Measurements from ENCODE around the gene MPZL1.

DNA sequence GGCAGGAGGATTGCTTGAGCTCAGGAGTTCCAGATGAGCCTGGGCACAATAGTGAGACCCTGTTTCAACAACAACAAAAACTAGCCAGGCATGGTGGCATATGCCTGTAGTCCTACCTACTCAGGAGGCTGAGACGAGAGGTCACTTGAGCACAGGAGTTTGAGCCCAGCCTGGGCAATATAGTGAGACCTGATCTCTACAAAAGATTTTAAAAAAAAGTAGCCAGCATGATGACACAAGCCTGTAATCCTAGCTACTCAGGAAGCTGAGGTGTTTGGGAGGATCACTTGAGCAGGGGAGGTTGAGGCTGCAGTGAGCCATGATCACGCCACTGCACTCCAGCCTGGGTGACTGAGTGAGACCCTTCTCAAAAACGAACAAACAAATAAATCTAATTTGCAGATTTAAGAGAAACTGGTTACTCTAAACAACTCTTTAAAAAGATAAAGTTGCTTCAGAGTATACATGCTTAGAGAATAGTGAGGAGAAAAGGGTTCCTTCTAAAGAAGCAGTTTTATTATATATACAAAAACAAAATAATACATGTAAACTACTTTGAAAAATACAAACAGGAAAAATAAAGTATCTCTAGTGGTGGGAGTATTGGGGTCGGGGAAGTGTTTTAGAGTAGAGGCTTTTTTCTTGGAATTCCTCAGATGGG is 103.8 kb downstream of the MPZL1 start:
- TF ChIP-seq, protein P1, sequence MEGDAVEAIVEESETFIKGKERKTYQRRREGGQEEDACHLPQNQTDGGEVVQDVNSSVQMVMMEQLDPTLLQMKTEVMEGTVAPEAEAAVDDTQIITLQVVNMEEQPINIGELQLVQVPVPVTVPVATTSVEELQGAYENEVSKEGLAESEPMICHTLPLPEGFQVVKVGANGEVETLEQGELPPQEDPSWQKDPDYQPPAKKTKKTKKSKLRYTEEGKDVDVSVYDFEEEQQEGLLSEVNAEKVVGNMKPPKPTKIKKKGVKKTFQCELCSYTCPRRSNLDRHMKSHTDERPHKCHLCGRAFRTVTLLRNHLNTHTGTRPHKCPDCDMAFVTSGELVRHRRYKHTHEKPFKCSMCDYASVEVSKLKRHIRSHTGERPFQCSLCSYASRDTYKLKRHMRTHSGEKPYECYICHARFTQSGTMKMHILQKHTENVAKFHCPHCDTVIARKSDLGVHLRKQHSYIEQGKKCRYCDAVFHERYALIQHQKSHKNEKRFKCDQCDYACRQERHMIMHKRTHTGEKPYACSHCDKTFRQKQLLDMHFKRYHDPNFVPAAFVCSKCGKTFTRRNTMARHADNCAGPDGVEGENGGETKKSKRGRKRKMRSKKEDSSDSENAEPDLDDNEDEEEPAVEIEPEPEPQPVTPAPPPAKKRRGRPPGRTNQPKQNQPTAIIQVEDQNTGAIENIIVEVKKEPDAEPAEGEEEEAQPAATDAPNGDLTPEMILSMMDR (IDR thresholded peaks at IDR 0.05), result no peak
- TF ChIP-seq POLR2A (IDR thresholded peaks at IDR 0.05), result no peak

Measured in breast epithelium (tissue), 3 donors.